M059J (cell line): Measurements from ENCODE around the gene HRK. TPM values are rescaled to one million over a fixed set of nuclear protein-coding genes. Genes with fewer than 3 reads are reported as not detected.

ENCODE experiments used
- DNase-seq: peaks from one replicate; pipeline ENCODE4 v3.0.0-alpha.2; 2012; ENCODE audit warnings: low read depth
- total RNA-seq: library from RNA; depleted of rRNA; stranded (reverse); fragments of >200 nt; shearing (Covaris generic); gene quantifications from 2 replicates; pipeline ENCODE4 v1.2.3, GENCODE V29; 2014

Gene HRK
- total RNA-seq, 1 experiment from 2014 or later: not detected

DNA sequence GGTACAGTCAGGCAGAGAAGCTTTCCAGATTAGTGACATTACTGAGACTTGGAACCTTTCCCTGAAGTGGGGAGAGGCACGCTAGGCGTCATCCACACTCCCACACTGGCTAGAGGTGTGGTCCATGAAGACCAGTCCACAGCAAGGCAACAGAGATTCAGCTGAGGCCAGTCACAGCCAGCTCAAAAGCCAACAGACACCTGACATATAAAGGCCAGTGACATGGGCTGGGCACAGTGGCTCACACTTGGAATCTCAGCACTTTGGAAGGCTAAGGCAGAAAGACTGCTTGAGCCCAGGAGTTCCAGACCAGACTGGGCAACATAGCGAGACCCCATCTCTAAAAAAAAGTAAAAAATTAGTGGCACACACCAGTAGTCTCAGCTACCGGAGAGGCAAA, 10.9 kb downstream of the HRK start:
- DNase-seq: no peak

DNA sequence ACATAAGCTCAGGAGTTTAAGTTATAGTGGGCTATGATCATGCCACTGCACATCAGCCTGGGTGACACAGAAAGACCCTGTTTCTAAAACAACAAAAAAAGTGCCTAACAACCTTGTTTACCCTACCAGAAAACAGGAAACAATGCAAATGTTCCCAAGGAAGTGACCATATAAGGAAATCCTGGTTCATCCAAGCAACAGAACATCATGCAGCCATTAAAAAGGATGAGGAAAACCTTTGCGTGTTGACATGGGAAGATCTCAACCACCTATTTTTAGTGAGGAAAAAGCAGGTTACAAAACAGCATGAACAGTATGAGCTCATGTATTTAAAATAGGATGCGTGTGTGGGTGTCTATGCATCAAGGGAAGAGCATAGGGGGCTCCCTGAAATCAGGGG, 13.7 kb downstream of the HRK start:
- DNase-seq: no peak

DNA sequence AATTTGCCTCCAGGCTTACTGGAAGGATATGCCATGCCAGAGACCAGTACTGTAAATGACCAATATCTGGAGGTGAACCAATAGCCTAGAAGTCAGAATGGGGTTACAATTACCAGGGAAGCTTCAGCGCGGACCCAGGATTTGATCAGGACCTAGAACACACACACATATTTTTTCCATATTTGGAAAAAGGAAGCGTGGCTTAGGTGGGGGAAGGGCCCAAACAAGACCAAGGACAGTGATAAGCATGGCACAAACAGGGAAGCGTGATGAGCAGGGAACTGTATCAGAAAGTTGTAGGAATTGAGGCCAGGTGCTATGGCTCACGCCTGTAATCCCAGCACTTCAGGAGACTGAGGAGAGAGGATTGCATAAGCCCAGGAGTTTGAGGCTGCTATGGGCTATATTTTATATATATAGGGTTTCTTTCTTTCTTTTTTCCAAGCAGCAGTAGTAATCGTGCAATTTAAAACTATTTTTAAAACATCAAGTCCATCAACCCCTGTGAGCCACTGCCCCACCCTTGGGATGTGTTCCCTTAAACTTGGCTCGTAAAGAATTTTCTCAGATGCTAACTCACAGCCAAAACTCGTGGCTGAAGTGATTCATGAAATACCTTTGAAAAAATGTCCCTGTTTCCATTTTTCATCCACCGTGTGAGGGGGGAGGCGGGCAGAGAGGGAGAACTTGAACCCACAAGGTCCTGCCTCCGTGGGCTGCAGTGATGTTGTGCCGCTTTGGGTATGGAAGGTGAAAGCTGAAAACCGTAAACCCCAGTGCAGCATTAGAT, 16.7 kb downstream of the HRK start:
- DNase-seq: peak; percentile 79

DNA sequence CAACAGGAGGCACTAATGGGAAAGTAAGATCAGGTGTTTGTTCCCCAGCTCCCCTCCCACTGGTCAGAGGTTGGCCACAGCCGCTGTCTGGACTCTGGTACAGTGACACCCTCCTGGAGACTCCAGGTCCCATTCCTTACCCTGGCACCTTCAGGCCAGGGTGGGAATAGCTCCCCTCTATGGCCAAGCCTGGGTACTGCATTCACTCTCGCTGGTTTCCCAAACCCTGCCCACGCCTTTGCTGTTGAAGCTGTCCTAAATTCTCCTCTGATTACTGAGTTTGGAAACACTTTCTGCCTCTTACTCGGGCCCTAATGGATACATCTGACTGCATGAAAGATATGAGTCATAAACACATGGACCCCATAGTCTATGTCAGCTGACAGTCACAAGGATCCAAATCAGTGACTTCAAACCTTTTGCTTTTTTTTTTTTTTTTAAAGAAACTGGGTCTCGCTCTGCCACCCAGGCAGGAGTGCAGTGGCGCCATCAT, 17.9 kb downstream of the HRK start:
- no peak for DNase-seq

DNA sequence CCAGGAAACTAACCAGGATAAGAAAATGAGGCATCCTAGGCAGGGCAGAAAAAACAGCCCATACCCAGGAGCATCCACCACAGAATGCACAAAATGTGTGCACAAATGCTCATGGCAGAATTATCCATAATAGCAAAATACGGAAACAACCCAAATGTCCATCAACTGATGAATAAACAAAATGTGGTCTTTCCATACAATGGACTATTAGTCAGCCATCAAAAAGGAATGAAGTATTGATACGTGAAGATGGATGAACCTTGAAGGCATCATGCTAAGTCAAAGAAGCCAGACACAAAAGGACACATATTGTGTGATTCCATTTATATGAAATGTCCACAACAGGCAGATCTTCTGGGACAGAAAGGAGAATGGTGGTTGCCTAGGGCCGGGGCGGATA, 19.1 kb downstream of the HRK start:
- DNase-seq: no peak

DNA sequence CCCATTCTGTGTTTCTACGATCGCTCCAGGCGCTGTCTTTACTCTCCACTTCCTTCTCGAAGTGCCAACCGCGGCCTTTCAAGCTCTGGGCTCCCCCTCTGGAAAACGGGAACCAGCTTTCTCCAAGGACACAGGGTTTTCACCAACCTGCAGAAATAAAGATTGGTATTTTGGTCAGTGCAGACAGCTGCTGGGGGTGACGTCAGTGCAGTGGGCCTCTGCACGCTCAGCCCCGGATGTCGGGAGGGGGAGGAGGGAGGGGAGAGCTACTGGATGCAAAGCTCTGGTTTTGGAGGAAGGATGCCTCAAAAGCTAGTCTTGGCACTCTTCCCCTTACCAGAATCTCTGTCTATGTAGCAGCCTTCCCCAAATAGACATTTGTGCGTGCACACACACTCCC, 19.9 kb downstream of the HRK start:
- DNase-seq: peak; percentile 61

DNA sequence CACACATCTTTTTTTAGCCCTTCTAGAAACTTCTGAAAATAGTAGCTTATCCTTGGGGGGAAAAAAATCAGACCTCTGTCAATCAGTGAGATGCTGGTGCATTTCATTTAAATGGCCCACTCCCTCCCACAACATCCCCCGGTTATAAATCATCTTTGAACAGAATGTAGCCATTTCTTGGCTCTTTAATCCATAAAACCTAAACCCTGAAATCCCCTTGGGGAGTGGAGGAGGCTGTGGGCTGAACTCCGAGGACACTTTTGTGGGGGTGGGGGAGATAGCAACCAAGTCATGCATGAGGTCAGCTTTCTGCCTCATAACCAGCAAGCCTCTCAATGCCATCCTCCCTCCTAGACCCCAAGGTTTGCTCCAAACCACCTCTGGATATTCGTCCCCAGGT, 21.0 kb downstream of the HRK start:
- no peak for DNase-seq

DNA sequence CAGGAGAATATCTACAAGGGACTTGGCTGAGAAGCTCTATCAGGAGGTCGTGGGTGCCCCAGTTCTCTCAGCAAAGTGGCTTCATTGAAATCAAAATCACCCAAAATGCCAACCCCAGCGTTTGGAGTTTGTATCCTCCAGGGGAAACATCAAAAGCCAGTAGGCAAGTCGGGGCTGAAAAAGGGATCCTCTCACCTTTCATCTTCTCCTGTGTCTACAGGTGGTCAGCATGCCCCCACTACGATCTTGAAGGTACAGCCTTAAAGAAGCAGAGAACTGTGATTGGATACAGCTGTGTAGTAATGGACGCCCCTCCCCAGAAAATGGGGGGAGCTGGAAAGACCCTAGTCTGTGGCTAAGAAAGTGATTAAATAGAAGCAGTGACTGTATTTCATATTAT, 22.2 kb downstream of the HRK start:
- DNase-seq: no peak

DNA sequence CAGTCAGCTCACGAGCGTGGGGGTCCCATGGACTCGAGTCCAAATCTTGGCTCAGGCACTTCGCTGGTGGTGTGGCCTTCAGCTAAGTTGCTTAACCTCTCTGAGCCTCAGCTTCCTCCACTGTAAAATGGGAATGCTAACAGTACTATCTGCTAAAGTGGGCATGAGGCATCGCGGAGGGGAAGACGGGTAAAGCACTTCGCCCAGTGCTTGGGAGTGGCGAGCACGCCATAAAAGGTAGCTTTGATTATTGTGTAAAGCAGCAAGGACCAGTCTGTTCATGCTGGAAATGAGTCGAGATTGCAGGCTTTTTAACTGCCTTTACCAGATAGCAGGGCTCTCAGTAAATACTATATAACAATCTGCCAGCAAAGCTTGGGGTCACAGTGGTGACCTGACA, 24.5 kb downstream of the HRK start:
- DNase-seq: no peak

DNA sequence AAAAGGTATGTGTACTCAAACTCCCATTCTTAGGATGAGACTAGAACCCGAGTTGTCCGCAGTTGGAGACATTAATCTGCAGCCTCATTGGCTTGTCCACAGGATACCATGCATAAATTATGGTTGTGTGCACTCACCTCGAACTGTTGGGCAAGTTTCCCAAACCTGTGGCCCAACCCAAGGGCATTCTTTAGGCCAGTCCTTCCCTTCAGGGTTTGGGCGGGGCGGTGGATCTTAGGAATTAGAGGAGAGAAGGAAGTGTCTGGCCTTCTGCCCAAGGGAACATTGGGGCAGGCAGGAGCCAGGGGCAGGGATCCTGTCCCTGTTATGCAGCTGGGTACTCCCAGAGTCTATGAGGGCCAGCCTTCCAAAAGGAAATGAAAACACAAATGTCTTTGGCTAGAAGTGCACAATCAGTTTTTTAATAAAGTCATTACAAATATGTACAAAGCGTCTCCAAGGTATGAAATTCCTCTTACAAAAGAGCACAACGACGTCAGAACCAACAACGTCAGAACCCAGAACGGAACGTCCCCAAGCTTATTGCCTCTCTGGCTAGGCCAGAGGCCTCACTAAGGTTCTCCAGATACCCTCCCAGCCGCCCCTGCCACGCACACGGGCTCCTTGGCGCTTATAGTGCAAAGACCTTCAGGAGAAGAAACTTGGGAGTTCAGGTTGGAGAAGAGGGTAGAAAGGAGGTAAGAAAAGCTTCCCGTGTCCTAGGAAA, 25.3 kb downstream of the HRK start:
- no peak for DNase-seq

DNA sequence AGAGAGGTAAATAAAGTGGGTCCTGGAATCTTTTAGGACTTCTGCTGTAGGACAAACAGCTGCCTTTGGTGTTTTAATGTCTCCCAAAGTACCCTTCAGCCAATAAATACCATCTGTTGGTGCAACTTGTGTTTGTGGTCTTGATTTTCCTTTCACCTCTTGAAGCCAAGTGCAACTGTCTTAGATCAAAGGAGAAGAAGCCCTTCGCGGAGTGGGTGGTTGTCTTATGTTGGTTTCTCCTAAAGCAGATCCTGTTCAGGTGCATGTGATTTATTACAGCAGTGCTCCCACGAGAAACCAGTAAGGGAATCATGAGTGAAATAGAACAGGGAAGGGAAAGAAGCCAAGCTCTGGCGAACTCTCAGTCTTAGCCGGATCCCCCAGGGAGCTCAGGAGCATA, 27.7 kb downstream of the HRK start:
- no peak for DNase-seq

DNA sequence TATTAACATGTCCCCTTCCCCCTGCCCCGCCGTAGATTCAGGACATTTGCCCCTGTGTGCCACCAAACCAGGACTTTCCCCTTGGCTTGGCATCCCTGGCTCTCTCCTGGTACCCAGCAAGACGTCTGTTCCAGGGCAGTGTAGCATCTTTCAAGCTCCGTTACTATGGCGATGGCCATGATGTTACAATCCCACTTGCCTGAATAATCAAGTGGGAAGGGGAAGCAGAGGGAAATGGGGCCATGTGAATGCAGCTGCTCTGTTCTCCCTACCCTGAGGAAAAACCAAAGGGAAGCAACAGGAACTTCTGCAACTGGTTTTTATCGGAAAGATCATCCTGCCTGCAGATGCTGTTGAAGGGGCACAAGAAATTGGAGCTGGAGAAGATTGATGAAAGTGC, 28.9 kb downstream of the HRK start:
- no peak for DNase-seq

DNA sequence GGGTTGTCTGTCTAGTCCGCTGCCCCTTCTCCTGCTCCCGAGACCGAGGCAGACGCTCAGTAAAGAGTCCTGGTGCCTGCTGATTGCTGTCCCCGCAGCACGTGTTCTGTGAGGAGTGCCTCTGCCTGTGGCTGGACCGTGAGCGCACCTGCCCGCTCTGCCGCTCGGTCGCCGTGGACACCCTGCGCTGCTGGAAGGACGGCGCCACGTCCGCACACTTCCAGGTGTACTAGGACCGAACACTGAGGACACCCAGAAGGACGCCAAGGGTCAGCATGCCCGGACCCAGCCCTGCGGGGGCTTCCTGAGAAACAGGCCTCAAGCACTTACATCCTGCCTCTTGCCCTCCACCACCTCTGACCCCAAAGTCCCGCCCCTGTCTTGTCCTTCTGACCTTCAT, 32.0 kb downstream of the HRK start:
- DNase-seq: no peak

DNA sequence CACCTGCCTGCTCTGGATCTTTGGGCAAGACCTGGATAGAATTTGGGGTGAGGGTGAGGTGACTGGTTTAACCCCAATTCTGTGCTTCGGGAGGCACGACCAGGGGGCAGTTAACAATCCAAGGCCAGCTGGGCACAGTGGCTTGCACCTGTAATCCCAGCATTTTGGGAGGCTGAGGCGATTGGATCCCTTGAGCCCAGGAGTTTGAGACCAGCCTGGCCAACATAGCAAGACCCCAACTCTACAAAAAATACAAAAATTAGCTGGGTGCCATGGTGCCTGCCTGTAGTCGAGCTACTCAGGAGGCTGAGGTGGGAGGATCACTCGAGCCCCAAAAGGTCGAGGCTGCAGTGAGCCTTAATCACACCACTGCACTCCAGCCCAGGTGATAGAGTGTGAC, 38.2 kb downstream of the HRK start:
- DNase-seq: no peak

DNA sequence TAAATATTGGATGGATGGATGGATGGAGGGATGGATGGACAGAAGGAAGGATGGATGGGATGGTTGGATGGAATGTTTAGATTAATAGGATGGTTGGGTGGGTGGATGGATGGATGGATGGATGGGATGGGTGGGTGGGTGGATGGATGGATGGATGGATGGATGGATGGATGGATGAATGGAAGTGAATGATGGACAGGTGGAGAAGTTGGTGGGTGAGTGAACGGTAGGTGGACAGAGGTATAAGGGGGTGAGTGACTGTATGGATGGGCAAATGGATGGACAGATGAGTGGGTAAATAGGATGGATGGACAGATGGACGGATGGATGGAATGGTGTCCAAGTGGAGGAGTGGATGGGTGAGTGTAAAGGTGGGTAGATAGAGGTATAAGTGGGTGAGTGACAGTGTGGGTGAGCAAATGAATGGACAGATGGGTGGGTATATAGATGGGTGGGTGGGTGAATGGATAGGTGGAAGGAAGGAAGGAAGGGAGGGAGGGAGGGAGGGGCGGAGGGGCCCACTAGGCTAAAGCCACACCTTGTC, 41.9 kb downstream of the HRK start:
- no peak for DNase-seq

DNA sequence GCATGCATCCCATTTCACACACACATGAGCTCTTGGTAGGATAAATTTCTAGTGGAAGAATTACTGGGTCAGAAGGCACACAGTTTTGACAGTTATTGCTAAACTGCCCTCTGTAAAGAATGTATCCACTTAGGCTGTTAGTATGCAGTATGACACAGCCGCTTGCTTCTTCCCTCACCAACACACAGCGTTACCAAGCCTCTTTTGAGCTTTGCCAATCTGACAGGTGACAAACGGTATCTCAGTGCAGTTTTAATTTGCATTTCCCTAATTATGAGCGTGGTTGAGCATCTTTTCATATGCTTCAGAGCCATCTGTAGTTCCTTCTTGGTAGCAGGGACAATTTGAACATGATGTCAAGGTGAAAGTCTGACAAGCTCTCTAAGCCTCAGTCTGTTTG, 42.9 kb downstream of the HRK start:
- DNase-seq: no peak

DNA sequence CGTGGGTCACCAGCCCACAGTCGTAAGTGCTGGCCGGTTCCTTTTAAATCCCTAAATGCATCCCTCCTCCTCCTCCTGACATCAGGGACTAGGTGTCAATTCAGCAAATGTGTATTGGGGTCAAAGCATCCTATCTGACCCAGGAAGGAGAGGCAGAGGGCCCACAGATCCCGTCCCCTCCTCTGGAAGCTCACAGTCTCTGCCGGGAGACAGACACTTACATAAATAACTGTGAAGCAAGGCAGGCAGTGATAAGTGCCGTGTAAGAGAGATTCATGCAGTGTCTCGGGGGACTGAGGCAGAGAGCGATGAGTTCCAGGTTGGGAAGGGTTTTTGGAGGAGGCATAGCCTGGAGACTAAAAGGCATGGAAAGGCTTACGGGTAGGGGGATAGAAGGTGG, 44.1 kb downstream of the HRK start:
- DNase-seq: no peak

DNA sequence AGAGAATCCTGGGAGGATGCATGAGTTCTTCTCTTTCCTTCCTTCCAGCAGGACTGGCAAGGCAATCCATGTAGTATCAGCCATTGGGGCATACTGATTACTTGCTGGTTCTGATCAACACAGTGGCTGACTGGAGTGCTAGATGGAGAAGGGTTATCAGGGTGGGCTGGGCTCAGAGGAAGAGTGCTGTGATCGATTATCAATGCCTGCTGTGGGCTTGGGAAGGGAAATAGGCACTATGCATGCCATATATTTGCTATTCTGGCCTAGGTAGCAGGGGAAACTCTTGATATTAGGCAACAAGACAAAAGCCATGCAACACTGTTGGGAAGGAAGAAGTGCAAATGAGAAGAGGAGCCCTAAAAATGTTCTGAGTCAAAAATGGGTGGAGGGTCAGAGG, 45.8 kb downstream of the HRK start:
- no peak for DNase-seq

DNA sequence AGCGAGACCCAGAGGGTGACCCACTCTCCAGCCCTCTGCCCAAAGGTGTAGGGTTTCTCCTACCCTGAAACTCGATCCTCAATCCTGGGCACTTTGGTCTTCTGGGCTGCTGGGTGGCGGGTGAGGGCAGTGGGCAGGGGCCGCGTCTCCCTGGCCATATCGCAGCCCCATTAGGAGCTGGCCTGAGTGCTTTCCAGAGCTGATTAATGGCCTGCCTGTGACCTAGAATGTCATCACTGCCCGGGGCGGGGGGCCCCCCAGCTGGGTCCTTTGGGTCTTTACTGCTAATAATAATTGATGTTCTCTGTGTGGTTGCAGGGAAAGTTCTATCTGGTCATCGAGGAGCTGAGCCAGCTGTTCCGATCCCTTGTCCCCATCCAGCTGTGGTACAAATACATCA, 47.8 kb downstream of the HRK start:
- DNase-seq: no peak

DNA sequence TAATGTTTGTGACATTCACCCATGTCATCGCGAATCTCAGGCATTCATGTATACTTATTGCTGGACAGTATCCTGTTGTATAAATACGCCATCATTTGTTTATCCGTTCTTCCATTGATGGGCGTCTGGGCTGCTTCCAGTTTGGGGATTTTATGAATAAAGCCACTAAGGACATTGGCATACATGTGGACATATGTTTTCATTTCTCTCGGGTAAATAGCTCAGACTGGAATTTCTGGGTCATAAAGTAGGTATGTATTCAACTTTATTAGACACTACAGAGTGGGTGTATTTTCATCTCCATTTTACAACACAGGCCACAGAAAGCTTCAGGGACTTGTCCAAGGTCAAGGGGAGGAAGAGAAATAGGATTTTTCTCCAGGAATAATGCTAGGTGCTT, 48.9 kb downstream of the HRK start:
- no peak for DNase-seq

DNA sequence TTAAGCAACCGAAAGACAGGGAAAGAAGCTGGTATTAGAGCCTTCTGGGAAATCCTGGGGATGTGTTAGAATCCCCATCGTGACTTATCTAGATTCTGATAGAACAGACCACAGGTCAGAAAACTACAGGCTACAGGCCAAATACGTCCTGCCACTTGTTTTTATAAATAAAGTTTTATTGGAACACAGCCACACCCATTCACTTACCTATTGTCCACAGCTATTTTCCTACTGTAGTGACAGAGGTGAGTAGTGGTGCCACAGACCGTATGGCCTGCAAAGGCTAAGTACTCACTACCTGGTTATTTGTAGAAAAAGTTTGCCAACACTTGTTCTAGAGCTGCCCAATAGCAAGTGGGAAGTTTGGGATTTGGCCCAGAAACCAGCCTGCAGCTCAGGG, 53.8 kb downstream of the HRK start:
- no peak for DNase-seq

DNA sequence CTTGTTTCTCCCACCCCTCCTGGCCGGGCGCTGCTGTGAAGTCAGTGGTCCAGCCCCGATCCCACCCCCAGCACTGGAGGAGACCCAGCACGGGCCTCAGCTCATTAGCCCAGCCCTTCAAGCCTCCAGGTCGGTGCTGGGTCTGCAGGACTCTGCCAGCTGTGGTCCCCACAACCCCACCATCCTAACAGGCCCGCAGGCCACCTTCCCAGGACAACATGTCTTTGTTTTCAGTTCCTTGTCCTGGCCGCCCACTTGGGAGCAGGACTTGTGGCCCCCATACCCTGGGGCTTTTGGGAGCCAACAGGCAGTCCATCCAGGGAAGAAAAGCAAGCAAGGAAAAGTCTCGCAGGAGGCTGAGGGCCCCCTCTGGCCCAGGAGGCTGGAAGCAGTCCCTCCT, 60.0 kb downstream of the HRK start:
- no peak for DNase-seq

DNA sequence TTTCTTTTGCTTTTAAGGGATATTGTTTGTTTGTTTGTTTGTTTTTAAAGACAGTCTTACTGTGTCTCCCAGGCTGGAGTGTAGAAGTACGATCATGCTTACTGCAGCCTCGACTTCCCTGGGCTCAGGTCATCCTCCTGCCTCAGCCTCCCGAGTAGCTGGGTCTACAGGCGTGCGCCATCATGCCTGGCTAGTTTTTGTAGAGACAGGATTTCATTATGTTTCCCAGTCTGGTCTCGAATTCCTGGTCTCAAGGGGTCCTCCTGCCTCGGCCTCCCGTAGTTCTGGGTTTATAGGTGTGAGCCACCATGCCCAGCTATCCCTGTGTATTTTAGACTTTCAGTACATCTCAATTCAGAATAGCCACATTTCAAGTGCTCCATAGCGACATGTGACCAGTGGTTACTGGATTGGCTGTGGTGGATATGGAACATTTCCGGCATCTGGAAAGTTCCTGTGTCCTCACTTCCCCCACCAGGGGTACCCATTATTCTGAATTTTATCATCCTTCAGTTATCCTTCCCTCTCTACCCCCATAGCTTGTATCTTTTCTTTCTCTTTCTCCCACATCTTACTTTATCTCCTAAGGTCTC, 61.1 kb downstream of the HRK start:
- no peak for DNase-seq
